ENCODE measurements around the gene RTEL1. TPM values are rescaled to one million over a fixed set of nuclear protein-coding genes. Genes with fewer than 3 reads are reported as not detected.
A peak's percentile ranks its signal among the peaks of the same experiment; 100 is the strongest.

Gene RTEL1
- total RNA-seq, 1 experiment from 2014 or later: 26.1 TPM

GRCh38 chr20:63743210-63743970 lies 85.3 kb downstream of the RTEL1 start:
- POLR2A ChIA-PET: interaction anchor here (0.6 kb wide), 1 partner anchor 44 kb away, joined by 3 read pairs; no protein-coding TSS in a partner anchor
- no peak for DNase-seq (ENCODE audit: low read depth, low spot score)
- no peak overlapping the region for H3K27ac ChIP-seq (ENCODE audit: low read length)
- in situ Hi-C loops (cut with HindIII; ENCODE audit: low pct_unique_long_range_greater_than_20kb, low sequenced_read_pairs) (no loop called here), intact Hi-C loops (cut with micrococcal nuclease; ENCODE audit: unreplicated experiment) (no loop called here)
- H3K36me3 ChIP-seq (ENCODE audit: control insufficient read depth, insufficient read depth, low read length): no peaks in the 10 kb centered on the region; the same call in 1 of the 2 replicates
- H3K4me1 ChIP-seq (ENCODE audit: control insufficient read depth, insufficient read depth, low read length): peaks cover 22% of the 10 kb centered on the region
- H3K9me3 ChIP-seq (ENCODE audit: control insufficient read depth, insufficient read depth, low read depth, low read length): no peaks in the 10 kb centered on the region
- H3K27me3 ChIP-seq (ENCODE audit: control insufficient read depth, insufficient read depth, low read length): no peaks in the 10 kb centered on the region
- CTCF ChIA-PET: no interaction called here
- BruUV-seq (replicated peaks): TSS peak; percentile 78
- no peak overlapping the region for H3K4me3 ChIP-seq (ENCODE audit: low read depth in 2 of 2, low read length in 2 of 2)
- no peak for TF ChIP-seq POLR2AphosphoS5 (IDR thresholded peaks at IDR 0.05; ENCODE audit: low read depth, low read length)
- TF ChIP-seq, protein P1, sequence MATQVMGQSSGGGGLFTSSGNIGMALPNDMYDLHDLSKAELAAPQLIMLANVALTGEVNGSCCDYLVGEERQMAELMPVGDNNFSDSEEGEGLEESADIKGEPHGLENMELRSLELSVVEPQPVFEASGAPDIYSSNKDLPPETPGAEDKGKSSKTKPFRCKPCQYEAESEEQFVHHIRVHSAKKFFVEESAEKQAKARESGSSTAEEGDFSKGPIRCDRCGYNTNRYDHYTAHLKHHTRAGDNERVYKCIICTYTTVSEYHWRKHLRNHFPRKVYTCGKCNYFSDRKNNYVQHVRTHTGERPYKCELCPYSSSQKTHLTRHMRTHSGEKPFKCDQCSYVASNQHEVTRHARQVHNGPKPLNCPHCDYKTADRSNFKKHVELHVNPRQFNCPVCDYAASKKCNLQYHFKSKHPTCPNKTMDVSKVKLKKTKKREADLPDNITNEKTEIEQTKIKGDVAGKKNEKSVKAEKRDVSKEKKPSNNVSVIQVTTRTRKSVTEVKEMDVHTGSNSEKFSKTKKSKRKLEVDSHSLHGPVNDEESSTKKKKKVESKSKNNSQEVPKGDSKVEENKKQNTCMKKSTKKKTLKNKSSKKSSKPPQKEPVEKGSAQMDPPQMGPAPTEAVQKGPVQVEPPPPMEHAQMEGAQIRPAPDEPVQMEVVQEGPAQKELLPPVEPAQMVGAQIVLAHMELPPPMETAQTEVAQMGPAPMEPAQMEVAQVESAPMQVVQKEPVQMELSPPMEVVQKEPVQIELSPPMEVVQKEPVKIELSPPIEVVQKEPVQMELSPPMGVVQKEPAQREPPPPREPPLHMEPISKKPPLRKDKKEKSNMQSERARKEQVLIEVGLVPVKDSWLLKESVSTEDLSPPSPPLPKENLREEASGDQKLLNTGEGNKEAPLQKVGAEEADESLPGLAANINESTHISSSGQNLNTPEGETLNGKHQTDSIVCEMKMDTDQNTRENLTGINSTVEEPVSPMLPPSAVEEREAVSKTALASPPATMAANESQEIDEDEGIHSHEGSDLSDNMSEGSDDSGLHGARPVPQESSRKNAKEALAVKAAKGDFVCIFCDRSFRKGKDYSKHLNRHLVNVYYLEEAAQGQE (IDR thresholded peaks at IDR 0.05; ENCODE audit: insufficient read depth in 1 of 2, low read depth in 2 of 2, low read length in 1 of 2): no peak
- no peak for TF ChIP-seq SIN3A (IDR thresholded peaks at IDR 0.05; ENCODE audit: borderline replicate concordance, insufficient read depth, low read depth, low read length)
- TF ChIP-seq CTCF (IDR thresholded peaks at IDR 0.05): no peak
- no peak for TF ChIP-seq TCF7L2 (IDR thresholded peaks at IDR 0.05; ENCODE audit: low read depth, low read length)
- no peak for ATAC-seq

DNA sequence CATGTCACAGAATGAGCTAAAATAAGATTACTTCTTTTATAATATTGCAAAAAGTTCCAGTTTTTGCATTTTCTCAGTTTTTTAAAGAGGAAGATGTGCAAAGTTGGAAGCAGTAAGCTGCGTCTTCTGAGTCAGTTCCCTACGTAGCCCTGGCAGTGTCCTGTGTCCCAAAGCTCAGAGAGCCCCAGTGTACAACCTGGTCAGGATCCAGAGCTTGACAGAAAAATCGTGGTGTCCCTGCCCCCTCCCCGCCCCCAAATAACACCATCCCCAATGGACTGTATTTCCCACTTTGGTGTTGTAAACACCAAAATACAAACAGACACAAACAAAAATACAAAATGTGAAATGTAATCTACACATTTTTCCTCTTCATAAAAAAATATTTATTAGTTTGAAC lies 86.0 kb downstream of the RTEL1 start:
- TF ChIP-seq POLR2AphosphoS5 (IDR thresholded peaks at IDR 0.05; ENCODE audit: low read depth, low read length) (no peak), TCF7L2 (IDR thresholded peaks at IDR 0.05; ENCODE audit: low read depth, low read length) (no peak), CTCF (IDR thresholded peaks at IDR 0.05) (no peak)
- TF ChIP-seq, protein P1 (IDR thresholded peaks at IDR 0.05; ENCODE audit: insufficient read depth in 1 of 2, low read depth in 2 of 2, low read length in 1 of 2): no peak
- ATAC-seq (no peak), DNase-seq (ENCODE audit: low read depth, low spot score) (no peak)
- H3K4me3 ChIP-seq (ENCODE audit: low read depth in 2 of 2, low read length in 2 of 2): no peak overlapping the region
- no TSS peak for BruUV-seq (replicated peaks)
- H3K36me3 ChIP-seq (ENCODE audit: control insufficient read depth, insufficient read depth, low read length): no peaks in the 10 kb centered on the region; the same call in 1 of the 2 replicates
- POLR2A ChIA-PET: interaction anchor here (0.6 kb wide), 1 partner anchor 45 kb away, joined by 3 read pairs; no protein-coding TSS in a partner anchor
- in situ Hi-C loops (cut with HindIII; ENCODE audit: low pct_unique_long_range_greater_than_20kb, low sequenced_read_pairs) (no loop called here), intact Hi-C loops (cut with micrococcal nuclease; ENCODE audit: unreplicated experiment) (no loop called here)
- CTCF ChIA-PET: no interaction called here
- no peaks in the 10 kb centered on the region for H3K9me3 ChIP-seq (ENCODE audit: control insufficient read depth, insufficient read depth, low read depth, low read length)
- no peaks in the 10 kb centered on the region for H3K27me3 ChIP-seq (ENCODE audit: control insufficient read depth, insufficient read depth, low read length)
- no peak overlapping the region for H3K27ac ChIP-seq (ENCODE audit: low read length)
- H3K4me1 ChIP-seq (ENCODE audit: control insufficient read depth, insufficient read depth, low read length): peaks cover 16% of the 10 kb centered on the region

Measured in Panc1 (cell line).